NOMO-1 (cell line): ENCODE measurements around the gene LRMDA.
"Not testable (repeated sequence)": the region's sequence is repeated elsewhere in the genome, so short reads cannot be mapped to it uniquely, and the experiment has no call there.

Experiments
- DNase-seq, 2 experiments: peaks; one replicate each; lab custom pipeline; 2025; ENCODE audit not compliant: unreplicated experiment in 2 of 2; lab: John Stamatoyannopoulos, UW

Gene LRMDA

GRCh38 chr10:76461024-76461423 lies 1029.6 kb downstream of the LRMDA start:
- no peak for DNase-seq

GRCh38 chr10:76463111-76463510 lies 1031.7 kb downstream of the LRMDA start:
- no peak for DNase-seq

DNA sequence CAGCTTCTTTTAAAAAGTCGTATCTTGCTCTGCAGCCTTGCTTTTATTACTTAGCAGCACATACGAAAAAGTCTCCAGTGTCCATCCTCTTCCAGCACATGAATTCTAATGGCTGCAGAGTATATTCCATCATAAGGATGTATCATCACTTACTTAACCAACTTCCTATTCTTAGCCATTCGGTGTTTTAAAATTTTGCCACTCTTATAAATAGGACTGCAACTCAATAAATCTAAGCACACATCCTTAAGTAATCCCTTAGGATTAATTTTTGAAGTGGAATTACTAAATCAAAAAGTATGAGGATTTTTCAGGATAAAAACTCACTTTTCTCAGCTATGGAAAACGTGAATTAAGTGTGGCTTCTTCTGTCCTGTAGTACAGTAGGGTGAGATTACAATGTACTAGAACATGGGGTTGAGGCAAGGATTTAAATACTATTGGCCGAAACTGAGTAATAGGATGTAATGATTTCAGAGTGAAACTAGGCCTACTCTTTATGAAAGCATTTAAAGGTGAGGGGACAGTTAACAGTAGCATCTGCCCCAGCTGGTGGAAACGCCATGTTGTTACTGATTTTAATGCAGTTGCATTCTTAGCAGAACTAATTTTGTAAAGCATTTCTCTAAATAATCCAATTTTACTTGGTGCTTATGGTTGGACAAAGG lies 1035.5 kb downstream of the LRMDA start:
- DNase-seq = no peak

GRCh38 chr10:76469675-76470074 lies 1038.3 kb downstream of the LRMDA start:
- no peak for DNase-seq

DNA sequence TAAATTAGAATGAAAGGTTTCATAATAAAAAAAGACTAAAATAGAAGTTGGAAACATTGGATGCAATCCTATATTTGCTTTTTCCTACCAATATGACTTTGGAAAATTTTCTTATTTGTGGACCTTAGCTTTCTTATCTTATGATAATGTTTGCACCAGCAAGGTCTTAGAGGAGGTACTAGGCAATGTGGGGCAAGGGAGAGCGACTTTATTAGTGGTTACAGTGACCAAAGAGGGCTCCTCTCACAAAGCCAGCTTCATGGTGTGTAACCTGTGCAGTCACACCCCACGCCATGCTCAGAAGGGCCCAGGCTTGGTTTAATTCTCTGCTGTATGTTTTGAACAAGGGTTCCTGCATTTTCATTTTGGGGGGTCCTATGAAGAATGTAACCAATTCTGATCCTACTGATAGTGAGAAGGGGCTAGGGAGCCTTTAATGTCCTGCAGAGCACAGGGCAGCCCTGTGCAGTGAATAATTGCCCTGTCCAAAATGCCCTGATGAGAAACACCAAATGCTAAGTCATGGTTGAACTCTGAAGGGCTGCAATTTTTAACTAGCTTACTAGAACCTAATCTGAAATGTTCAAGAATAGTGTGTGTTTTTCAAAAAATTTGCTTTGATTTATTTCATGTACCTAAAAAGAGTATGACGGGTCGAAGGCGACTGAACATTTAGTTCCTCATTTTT lies 1047.8 kb downstream of the LRMDA start:
- DNase-seq = no peak

DNA sequence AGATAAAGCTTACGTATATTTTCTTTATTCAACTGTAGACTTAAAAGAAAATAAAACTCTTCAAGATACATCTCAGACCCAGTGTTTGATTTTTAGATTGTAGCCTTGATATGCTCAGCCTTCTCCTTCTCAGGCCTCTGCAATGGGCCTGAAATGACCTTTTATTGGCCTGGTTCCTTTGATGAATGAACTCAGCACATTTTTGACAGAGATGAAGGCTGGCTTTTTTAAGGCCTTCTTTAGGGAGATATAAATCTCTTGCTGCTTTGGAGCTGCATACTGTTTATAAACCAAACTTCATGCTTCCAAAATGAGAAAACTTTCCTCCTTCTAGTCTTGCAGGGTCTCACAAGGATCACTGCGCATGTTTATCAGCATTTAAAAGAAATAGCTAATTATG lies 1049.8 kb downstream of the LRMDA start:
- DNase-seq = no peak

- DNase-seq = no peak
Measured at GRCh38 chr10:76487582-76487981, 1056.2 kb downstream of the LRMDA start.

DNA sequence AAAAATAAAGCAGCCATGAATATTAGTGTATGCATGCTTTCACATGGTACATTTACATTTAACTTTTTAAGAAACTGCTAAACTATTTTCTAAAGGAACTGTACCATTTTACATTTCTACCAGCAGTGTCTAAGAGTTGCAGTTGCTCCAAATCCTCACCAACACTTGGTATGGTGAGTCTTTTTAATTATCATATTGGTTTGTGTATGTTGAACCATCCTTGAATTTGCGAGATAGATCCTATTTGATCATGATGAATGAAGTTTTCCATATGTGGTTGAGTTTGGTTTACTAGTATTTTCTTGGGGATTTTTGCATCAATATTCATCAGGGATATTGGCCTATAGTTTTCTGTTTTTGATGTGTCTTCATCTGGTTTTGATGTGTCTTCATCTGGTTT lies 1057.2 kb downstream of the LRMDA start:
- no peak for DNase-seq

- no peak for DNase-seq
Measured at GRCh38 chr10:76491216-76491615, 1059.8 kb downstream of the LRMDA start.

- no peak for DNase-seq
Measured at GRCh38 chr10:76492026-76492425, 1060.6 kb downstream of the LRMDA start.

DNA sequence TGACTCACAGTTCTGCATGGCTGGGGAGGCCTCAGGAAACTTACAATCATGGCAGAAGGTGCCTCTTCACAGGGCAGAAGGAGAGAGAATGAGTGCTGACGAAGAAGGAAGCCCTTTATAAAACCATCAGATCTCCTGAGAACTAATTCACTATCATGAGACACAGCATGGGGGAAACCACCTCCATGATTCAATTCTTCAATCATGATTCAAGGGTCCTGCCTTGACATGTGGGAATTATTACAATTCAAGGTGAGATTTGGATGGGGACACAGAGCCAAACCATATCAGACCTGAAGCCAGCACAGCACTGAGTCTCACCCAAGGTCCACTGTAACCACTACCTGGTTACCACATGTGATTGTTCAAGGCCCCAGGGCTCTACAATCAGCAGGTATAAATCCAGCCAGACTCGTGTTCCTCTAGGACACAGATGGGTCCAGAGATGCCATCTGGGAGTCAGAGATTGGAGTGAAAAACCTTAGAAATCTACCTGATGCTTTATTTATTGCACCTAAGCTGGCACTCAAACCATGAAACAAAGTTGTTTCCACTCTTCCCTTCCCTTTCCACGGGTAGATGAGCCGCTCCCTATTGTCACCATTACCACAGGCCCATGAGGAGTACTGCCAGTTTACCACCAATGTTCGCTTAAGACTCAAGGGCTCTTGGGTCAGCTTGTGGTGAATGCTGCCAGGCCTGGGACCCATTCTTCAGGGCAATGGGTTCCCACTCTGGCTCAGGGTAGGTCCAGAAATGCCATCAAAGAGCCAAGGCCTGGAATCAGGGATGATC lies 1061.5 kb downstream of the LRMDA start:
- DNase-seq = no peak

- no peak for DNase-seq
Measured at GRCh38 chr10:76497666-76498065, 1066.2 kb downstream of the LRMDA start.

GRCh38 chr10:76504823-76505222 lies 1073.4 kb downstream of the LRMDA start:
- no peak for DNase-seq

GRCh38 chr10:76509446-76509845 lies 1078.0 kb downstream of the LRMDA start:
- DNase-seq = no peak

- no peak for DNase-seq
Measured at GRCh38 chr10:76514321-76514720, 1082.9 kb downstream of the LRMDA start.

DNA sequence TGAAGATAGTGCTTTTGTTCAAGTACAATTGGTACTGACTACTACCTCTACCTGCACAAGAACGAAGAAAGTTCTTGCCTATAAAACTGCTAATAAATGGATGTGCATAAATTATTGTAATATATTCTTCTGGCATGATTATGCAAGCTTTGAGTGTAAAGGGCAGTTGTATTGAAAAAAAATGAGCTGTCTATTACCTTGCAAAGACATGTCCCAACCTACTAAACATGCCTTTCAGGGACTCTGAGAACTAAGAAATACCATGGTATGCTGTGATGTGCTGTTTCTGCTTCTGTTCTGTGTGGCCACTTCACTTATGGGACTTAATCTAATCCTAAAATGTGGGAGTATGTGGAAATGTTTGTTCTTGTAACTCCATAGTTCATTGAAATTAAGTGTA lies 1083.4 kb downstream of the LRMDA start:
- no peak for DNase-seq

DNA sequence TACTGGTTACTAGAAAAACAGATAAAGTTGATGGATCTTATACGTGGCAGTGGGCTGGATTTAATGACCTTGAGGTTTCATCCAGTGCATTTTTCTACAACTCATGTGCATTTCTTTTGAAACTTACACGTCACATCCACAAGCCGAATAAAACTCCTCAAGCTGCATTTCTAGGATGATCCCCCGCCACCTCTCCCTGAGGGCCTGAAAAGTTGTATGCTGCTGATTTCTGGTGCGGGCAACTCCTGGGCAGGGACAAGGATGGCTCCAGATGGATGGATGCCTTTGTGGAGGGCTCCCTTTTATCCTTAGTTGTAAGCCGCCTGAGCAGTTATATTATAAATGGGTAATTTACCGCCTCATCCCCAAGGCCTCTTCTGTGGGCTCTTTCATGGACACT lies 1091.1 kb downstream of the LRMDA start:
- no peak for DNase-seq

DNA sequence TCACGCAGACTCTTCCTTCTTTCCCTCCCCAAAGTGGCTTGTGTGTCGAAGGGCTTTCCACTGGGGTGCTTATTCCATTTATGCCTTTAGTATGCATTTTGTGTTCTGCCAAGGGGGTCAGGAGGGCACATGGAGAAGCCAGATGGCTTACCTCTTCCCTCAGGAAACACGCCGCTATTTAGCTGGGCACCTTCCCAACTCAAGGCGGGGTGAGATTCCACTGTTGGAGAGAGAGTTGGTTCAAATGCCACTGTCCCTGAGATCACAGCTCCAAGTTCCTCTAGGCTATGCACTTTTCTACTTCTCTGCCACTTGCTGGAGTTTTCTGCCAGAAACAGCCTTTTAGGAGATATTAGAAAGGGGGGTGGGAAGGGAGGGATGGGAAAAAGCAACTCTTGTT lies 1091.8 kb downstream of the LRMDA start:
- no peak for DNase-seq

GRCh38 chr10:76523791-76524351 lies 1092.4 kb downstream of the LRMDA start:
- DNase-seq = no peak

GRCh38 chr10:76526833-76527232 lies 1095.4 kb downstream of the LRMDA start:
- DNase-seq = not testable (repeated sequence)

DNA sequence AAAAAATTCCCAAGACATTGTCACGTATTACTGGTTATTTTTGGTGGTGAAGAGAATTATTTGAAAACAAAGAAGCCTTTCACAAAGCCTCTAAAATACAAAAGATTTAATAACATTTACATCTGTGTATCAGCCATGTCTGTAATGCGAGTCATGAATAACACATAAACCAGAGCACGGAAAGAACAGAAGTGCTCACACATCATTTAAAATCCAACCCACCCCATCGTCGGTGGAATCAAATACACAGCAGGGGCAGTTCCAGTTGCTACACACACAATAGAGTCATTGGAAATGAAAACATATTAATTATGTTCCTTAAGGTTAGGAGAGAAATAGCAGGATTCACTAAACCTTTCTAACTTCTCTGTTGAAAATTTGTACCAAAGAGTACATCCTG lies 1108.9 kb downstream of the LRMDA start:
- DNase-seq = no peak
